ENCODE data around the gene TBCCD1.

DNA sequence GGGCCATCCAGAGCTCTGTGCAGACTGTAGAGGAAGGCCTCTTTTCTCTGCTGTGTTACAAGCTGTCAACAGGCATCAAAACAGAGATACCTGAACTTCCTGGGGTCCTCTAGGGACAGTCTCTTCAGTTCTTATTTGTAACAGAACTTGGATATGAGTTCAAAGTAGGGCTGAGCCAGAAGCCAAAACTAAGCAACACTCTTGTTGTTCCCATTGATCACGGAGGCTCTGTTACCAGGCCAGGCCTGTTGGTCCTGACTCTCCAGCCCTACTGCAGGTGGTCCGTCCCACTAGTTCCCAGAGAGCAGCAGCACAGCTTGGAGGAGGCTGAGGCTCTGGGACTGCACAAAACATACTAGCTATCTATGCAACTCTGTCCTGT lies 32.6 kb upstream of the TBCCD1 start:
- TF ChIP-seq, protein P1, sequence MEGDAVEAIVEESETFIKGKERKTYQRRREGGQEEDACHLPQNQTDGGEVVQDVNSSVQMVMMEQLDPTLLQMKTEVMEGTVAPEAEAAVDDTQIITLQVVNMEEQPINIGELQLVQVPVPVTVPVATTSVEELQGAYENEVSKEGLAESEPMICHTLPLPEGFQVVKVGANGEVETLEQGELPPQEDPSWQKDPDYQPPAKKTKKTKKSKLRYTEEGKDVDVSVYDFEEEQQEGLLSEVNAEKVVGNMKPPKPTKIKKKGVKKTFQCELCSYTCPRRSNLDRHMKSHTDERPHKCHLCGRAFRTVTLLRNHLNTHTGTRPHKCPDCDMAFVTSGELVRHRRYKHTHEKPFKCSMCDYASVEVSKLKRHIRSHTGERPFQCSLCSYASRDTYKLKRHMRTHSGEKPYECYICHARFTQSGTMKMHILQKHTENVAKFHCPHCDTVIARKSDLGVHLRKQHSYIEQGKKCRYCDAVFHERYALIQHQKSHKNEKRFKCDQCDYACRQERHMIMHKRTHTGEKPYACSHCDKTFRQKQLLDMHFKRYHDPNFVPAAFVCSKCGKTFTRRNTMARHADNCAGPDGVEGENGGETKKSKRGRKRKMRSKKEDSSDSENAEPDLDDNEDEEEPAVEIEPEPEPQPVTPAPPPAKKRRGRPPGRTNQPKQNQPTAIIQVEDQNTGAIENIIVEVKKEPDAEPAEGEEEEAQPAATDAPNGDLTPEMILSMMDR (conservative IDR thresholded peaks at IDR 0.05; ENCODE audit: low read depth, low read length) = no peak
- TF ChIP-seq EZH2 (IDR thresholded peaks at IDR 0.05; ENCODE audit: borderline replicate concordance, low read depth, low read length, poor library complexity, severe bottlenecking) = no peak

Measured in A673 (cell line).